Kidney epithelial cell (primary cell): ENCODE measurements around the gene SGPP2. TPM values are rescaled to one million over a fixed set of nuclear protein-coding genes. Genes with fewer than 3 reads are reported as not detected.
"Not testable (repeated sequence)": the region's sequence is repeated elsewhere in the genome, so short reads cannot be mapped to it uniquely, and the experiment has no call there.

Experiments
- DNase-seq: peaks from one replicate; pipeline ENCODE4 v3.0.0-alpha.2; 2010; ENCODE audit warnings: low read depth
- H3K27me3 ChIP-seq: 2 replicates; pipeline ENCODE4 v1.6.0; 2011; ENCODE audit warnings: low read length; ENCODE audit not compliant: control insufficient read depth, insufficient read depth
- H3K36me3 ChIP-seq: 2 replicates; pipeline ENCODE4 v1.5.1; 2011; ENCODE audit warnings: low read length; ENCODE audit not compliant: control insufficient read depth, insufficient read depth
- H3K4me3 ChIP-seq: 2 replicates; pipeline ENCODE4 v1.5.1; 2011; ENCODE audit warnings: low read depth, mild to moderate bottlenecking, control low read depth, low read length
- total RNA-seq: library from RNA; depleted of rRNA; stranded (reverse); fragments of >200 nt; gene quantifications from 2 replicates; pipeline ENCODE4 v1.2.3, GENCODE V29; 2015
- TF ChIP-seq, protein P1 (sequence below): IDR thresholded peaks from 2 replicates; pipeline ENCODE4 v1.5.1; 2011; ENCODE audit warnings: mild to moderate bottlenecking, moderate library complexity, low read length, control low read depth, inconsistent platforms; ENCODE audit not compliant: insufficient read depth, poor library complexity, severe bottlenecking

SGPP2 gene
- total RNA-seq, 1 donor from 2014 or later, result 29.1 TPM

DNA sequence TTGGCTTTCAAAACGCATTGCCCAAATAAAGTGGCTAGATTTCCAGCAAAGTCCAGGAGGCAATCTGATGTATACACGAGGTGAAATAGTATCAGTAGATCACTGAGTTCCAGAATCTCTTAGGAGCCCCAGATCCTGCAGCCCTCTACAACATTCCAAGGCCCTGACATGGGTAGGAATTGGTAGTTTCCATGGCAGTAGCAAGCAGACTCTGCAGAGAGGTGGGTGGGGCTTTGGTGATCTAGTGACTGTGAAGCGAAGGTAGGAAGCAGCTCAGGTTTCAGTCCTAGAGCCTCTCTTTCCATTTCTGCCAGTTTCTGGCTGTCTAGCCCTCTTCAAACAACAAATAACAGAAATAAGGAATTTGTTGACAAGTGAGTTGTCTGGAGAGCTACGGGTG is 13.8 kb upstream of the SGPP2 start:
- TF ChIP-seq, protein P1, sequence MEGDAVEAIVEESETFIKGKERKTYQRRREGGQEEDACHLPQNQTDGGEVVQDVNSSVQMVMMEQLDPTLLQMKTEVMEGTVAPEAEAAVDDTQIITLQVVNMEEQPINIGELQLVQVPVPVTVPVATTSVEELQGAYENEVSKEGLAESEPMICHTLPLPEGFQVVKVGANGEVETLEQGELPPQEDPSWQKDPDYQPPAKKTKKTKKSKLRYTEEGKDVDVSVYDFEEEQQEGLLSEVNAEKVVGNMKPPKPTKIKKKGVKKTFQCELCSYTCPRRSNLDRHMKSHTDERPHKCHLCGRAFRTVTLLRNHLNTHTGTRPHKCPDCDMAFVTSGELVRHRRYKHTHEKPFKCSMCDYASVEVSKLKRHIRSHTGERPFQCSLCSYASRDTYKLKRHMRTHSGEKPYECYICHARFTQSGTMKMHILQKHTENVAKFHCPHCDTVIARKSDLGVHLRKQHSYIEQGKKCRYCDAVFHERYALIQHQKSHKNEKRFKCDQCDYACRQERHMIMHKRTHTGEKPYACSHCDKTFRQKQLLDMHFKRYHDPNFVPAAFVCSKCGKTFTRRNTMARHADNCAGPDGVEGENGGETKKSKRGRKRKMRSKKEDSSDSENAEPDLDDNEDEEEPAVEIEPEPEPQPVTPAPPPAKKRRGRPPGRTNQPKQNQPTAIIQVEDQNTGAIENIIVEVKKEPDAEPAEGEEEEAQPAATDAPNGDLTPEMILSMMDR, result no peak
- no peaks in the 10 kb centered on the region for H3K27me3 ChIP-seq
- H3K36me3 ChIP-seq, result no peaks in the 10 kb centered on the region
- H3K4me3 ChIP-seq, result no peak overlapping the region
- peak; percentile 43 for DNase-seq

DNA sequence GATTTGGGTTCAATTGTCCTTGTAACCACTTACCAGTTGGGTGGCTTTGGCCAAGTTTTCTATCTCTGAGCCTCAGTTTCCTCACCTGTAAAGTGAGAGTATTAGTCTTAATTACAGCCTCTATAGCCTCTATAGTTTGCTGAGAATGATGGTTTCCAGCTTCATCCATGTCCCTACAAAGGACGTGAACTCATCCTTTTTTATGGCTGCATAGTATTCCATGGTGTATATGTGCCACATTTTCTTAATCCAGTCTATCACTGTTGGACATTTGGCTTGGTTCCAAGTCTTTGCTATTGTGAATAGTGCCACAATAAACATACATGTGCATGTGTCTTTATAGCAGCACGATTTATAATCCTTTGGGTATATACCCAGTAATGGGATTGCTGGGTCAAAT is 12.0 kb upstream of the SGPP2 start:
- H3K36me3 ChIP-seq, H3K4me3 ChIP-seq, DNase-seq, H3K27me3 ChIP-seq: not testable (repeated sequence)

DNA sequence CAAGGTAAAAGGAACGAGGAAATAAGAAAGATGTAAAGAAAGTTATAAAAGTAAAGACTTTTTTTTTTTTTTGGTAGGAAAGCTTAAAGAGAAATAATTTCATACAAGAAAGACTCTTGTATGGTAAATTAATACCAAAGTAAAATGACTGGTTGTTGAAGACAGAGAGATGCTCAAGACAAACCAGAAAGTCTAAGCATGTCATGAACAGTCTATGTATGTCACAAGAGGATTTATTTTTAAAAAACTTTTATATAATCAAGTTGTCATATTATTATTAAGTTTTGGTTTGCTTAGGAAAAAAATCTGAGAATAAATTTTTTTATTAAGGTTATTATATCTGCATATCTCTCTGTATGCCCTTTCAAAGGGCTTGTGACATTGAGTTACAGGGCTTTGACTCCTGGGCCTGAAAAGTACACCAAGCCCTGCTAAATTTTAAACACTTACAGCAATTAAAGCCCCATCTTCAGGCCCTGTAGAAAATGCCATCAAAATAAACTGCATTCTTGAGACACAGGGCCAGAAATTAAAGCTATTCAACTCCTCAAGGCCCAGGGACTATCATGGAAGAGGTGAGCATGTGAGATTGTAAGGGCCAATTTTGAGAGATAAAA is 10.9 kb upstream of the SGPP2 start:
- Histone ChIP-seq H3K4me3 (no peak overlapping the region), H3K27me3 (no peaks in the 10 kb centered on the region), H3K36me3 (no peaks in the 10 kb centered on the region)
- TF ChIP-seq, protein P1, result no peak
- no peak for DNase-seq

DNA sequence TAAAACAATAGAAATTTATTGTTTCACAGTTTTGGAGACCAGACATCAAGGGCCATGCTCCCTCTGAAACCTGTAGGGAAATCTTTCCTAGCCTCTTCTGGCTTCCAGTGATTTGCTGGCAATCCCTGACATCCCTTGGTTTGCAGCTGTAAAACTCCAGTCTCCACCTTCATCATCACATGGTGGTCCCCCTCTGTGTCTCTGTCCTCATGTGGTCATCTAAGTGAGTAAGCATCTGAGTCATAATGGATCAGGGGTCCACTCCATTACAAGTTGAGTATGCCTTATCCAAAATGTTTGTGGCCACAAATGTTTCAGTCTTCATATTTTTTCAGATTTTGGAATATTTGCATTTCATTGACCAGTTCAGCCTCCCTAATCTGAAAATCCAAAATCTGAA is 5.6 kb upstream of the SGPP2 start:
- no peak for DNase-seq
- H3K27me3 ChIP-seq, result no peaks in the 10 kb centered on the region
- no peak overlapping the region for H3K4me3 ChIP-seq
- TF ChIP-seq, protein P1, result no peak
- H3K36me3 ChIP-seq, result no peaks in the 10 kb centered on the region

DNA sequence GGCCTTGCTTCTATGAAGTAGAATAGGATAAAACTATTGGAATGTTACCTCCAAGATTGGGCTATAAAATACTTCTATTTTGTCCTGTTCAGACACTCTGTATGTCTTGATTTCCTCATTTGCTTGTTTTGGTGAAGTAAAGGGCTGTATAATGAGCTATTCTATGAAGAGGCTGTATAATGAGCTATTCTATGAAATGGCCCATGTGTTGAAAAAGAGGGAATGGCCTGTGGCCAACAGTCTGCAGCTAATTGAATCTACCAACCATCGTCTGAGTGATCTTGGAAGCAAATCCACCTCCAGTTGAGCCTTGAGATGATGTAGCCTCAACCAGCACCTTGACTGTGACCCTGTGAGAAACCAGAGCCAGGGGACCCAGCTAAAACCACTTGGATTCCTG is 3.8 kb upstream of the SGPP2 start:
- TF ChIP-seq, protein P1, result no peak
- no peak for DNase-seq
- no peak overlapping the region for H3K4me3 ChIP-seq
- H3K36me3 ChIP-seq, result no peaks in the 10 kb centered on the region
- H3K27me3 ChIP-seq, result no peaks in the 10 kb centered on the region

DNA sequence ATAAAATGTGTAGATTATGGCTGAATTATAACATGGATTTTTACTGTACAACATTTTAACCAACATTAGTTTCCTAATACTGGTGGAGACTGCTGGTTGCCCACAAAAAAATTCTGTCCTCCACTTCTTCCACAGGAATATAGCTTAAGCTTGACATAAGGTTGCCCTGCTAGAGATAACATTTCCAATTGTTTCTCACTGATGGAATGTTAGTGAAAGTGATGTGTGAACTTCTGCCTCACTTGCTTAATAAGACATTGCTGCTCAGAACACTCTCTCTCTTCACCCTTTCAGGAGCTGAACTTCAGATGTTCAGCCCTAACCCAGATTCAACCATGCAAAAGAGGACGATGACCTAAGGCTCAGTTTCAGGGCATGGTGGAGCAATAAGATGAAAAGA is 2.7 kb upstream of the SGPP2 start:
- H3K27me3 ChIP-seq, result no peaks in the 10 kb centered on the region
- no peak overlapping the region for H3K4me3 ChIP-seq
- no peaks in the 10 kb centered on the region for H3K36me3 ChIP-seq
- TF ChIP-seq, protein P1, result no peak
- no peak for DNase-seq
